ENCODE results near the gene SLC31A1. TPM values are rescaled to one million over a fixed set of nuclear protein-coding genes. Genes with fewer than 3 reads are reported as not detected.
A peak's percentile ranks its signal among the peaks of the same experiment; 100 is the strongest.

SLC31A1 gene
- total and polyA plus RNA-seq, 2 of the 13 experiments (the other 11 are each of a cell fraction or from before 2014, with no cell fraction given) = 62.9 to 70.0 TPM

GRCh38 chr9:113222482-113222841 lies 1.1 kb downstream of the SLC31A1 start (continued):
- TF ChIP-seq ZNF512B (CRISPR knock-in tag; IDR thresholded peaks at IDR 0.05; ENCODE audit: borderline replicate concordance) = no peak
- no peak for TF ChIP-seq ZNF652 (CRISPR knock-in tag; IDR thresholded peaks at IDR 0.05; ENCODE audit: borderline replicate concordance, low read depth)
- peak; percentile 44; the same call in 1 of the 2 replicates for TF ChIP-seq ZBED4 (CRISPR knock-in tag; IDR thresholded peaks at IDR 0.05; ENCODE audit: borderline replicate concordance)
- 0 out of 4 replicates have a peak, but pooled peaks of 1 of the 2 experiments have one; percentile 23 for TF ChIP-seq EP300 (IDR thresholded peaks at IDR 0.05; ENCODE audit: low read depth in 2 of 2, low read length in 2 of 2)
- no peak for TF ChIP-seq EP300 (CRISPR knock-in tag; IDR thresholded peaks at IDR 0.05; ENCODE audit: borderline replicate concordance)
- no peak for TF ChIP-seq ZBTB7B (CRISPR knock-in tag; IDR thresholded peaks at IDR 0.05)
- no peak for TF ChIP-seq HOXA9 (CRISPR knock-in tag; IDR thresholded peaks at IDR 0.05; ENCODE audit: borderline replicate concordance)
- TF ChIP-seq AKAP8 (CRISPR knock-in tag; IDR thresholded peaks at IDR 0.05) = no peak
- peak; percentile 73 for TF ChIP-seq HNF4A (CRISPR knock-in tag; IDR thresholded peaks at IDR 0.05)
- TF ChIP-seq SOX6 (IDR thresholded peaks at IDR 0.05) = no peak
- TF ChIP-seq SOX6 (CRISPR knock-in tag; IDR thresholded peaks at IDR 0.05) = peak; percentile 53
- peak; percentile 39; the same call in 1 of the 2 replicates for TF ChIP-seq DMAP1 (CRISPR knock-in tag; IDR thresholded peaks at IDR 0.05)
- TF ChIP-seq RBAK (CRISPR knock-in tag; IDR thresholded peaks at IDR 0.05) = no peak
- peak; percentile 59; the same call in 1 of the 2 replicates for TF ChIP-seq ELF1 (CRISPR knock-in tag; IDR thresholded peaks at IDR 0.05)
- TF ChIP-seq ZNF773 (CRISPR knock-in tag; IDR thresholded peaks at IDR 0.05; ENCODE audit: borderline replicate concordance) = no peak
- no peak for TF ChIP-seq ZHX1 (CRISPR knock-in tag; IDR thresholded peaks at IDR 0.05; ENCODE audit: low read depth)
- TF ChIP-seq ZNF33A (CRISPR knock-in tag; IDR thresholded peaks at IDR 0.05; ENCODE audit: borderline replicate concordance) = no peak
- no peak; the same call in 1 of the 2 replicates for TF ChIP-seq KAT8 (CRISPR knock-in tag; IDR thresholded peaks at IDR 0.05)
- TF ChIP-seq SYNCRIP (IDR thresholded peaks at IDR 0.05; ENCODE audit: insufficient read depth, low read depth, low read length) = no peak
- TF ChIP-seq SMAD3 (CRISPR knock-in tag; IDR thresholded peaks at IDR 0.05) = 0 out of 2 replicates have a peak, but pooled peaks have one; percentile 42
- peak; percentile 23; the same call in 1 of the 2 replicates for TF ChIP-seq PITX1 (CRISPR knock-in tag; IDR thresholded peaks at IDR 0.05)
- TF ChIP-seq THAP11 (CRISPR knock-in tag; IDR thresholded peaks at IDR 0.05) = peak; percentile 62; the same call in 1 of the 2 replicates

All from HepG2 (cell line).